ENCODE data around the gene ACOT6.
"Not testable (repeated sequence)": the region's sequence is repeated elsewhere in the genome, so short reads cannot be mapped to it uniquely, and the experiment has no call there.

ACOT6 gene

GRCh38 chr14:73602994-73603393 is 9.3 kb upstream of the ACOT6 start:
- no peak for DNase-seq

- no peak for DNase-seq
These were observed 6.0 kb upstream of the ACOT6 start for GRCh38 chr14:73606271-73606670.

GRCh38 chr14:73607241-73607640 is 5.1 kb upstream of the ACOT6 start:
- DNase-seq, result no peak

GRCh38 chr14:73610687-73611086 is 1.6 kb upstream of the ACOT6 start:
- no peak for DNase-seq

- DNase-seq, result no peak
These were observed 698 bp downstream of the ACOT6 start for GRCh38 chr14:73613046-73613383.

- DNase-seq, result no peak
These were observed 1.2 kb downstream of the ACOT6 start for GRCh38 chr14:73613419-73613963.

GRCh38 chr14:73616831-73617230 is 4.5 kb downstream of the ACOT6 start:
- no peak for DNase-seq

- no peak for DNase-seq
These were observed 7.2 kb downstream of the ACOT6 start for GRCh38 chr14:73619524-73619923.

GRCh38 chr14:73620268-73620667 is 8.0 kb downstream of the ACOT6 start:
- DNase-seq, result no peak

- no peak for DNase-seq
These were observed 11.3 kb downstream of the ACOT6 start for GRCh38 chr14:73623504-73624054.

GRCh38 chr14:73625706-73626105 is 13.4 kb downstream of the ACOT6 start:
- DNase-seq, result no peak

- no peak for DNase-seq
These were observed 14.8 kb downstream of the ACOT6 start for GRCh38 chr14:73627151-73627558.

- no peak for DNase-seq
These were observed 17.9 kb downstream of the ACOT6 start for GRCh38 chr14:73630009-73630780.

- DNase-seq, result peak; percentile 62
These were observed 21.0 kb downstream of the ACOT6 start for GRCh38 chr14:73633116-73634010.

GRCh38 chr14:73634011-73634833 is 21.9 kb downstream of the ACOT6 start:
- DNase-seq, result no peak

GRCh38 chr14:73636355-73636754 is 24.0 kb downstream of the ACOT6 start:
- DNase-seq, result not testable (repeated sequence)

GRCh38 chr14:73637830-73638229 is 25.5 kb downstream of the ACOT6 start:
- no peak for DNase-seq

GRCh38 chr14:73640796-73641365 is 28.6 kb downstream of the ACOT6 start:
- no peak for DNase-seq

- peak; percentile 94 for DNase-seq
These were observed 32.4 kb downstream of the ACOT6 start, which contains the start of gene DNAL1 for GRCh38 chr14:73644531-73645247. Gene DNAL1, plus strand, starts transcription at chr14:73644986. Its CDS starts 54 bp downstream, at chr14:73645040.

GRCh38 chr14:73645248-73645610 is 32.9 kb downstream of the ACOT6 start:
- no peak for DNase-seq

- no peak for DNase-seq
These were observed 38.7 kb downstream of the ACOT6 start for GRCh38 chr14:73651005-73651404.

- DNase-seq, result no peak
These were observed 43.5 kb downstream of the ACOT6 start for GRCh38 chr14:73655851-73656250.
